WERI-Rb-1 (cell line): ENCODE measurements around the gene HAPSTR1.

Source experiments
- DNase-seq: peaks from one replicate; pipeline ENCODE4 v3.0.0-alpha.2; 2020
- H3K27ac ChIP-seq: fragments of 250-450 bp; sonication (Bioruptor Pico); 2 replicates; pipeline ENCODE4 v1.5.1; 2020; ENCODE audit warnings: mild to moderate bottlenecking, moderate library complexity
- H3K27me3 ChIP-seq: fragments of 250-450 bp; sonication (Bioruptor Pico); 2 replicates; pipeline ENCODE4 v1.5.1; 2021; ENCODE audit warnings: mild to moderate bottlenecking, low read depth, moderate library complexity; ENCODE audit not compliant: insufficient read depth, severe bottlenecking
- H3K36me3 ChIP-seq: fragments of 250-450 bp; sonication (Bioruptor Pico); 2 replicates; pipeline ENCODE4 v1.5.1; 2020; ENCODE audit warnings: mild to moderate bottlenecking, moderate library complexity
- H3K4me3 ChIP-seq: 2 replicates; pipeline ENCODE4 v1.5.1; 2011; ENCODE audit warnings: low read depth, mild to moderate bottlenecking, control low read depth, low read length
- H3K9me3 ChIP-seq: fragments of 250-450 bp; sonication (Bioruptor Pico); 2 replicates; pipeline ENCODE4 v1.5.1; 2021; ENCODE audit warnings: mild to moderate bottlenecking, moderate library complexity; ENCODE audit not compliant: severe bottlenecking
- CTCF ChIP-seq: IDR thresholded peaks from 2 replicates; pipeline ENCODE4 v1.5.1; 2011; ENCODE audit warnings: low read depth, mild to moderate bottlenecking, control low read depth, inconsistent platforms, low read length

Gene HAPSTR1

GRCh38 chr16:9138021-9138680 is 46.7 kb downstream of the HAPSTR1 start:
- Histone ChIP-seq H3K27ac (no peak overlapping the region), H3K36me3 (no peaks in the 10 kb centered on the region), H3K9me3 (no peaks in the 10 kb centered on the region), H3K27me3 (no peaks in the 10 kb centered on the region), H3K4me3 (no peak overlapping the region)
- DNase-seq, result no peak
- no peak for TF ChIP-seq CTCF

- peak; percentile 94 for TF ChIP-seq CTCF
- H3K27ac ChIP-seq, result no peak overlapping the region
- no peaks in the 10 kb centered on the region for H3K9me3 ChIP-seq
- peak; percentile 89 for DNase-seq
- no peak overlapping the region for H3K4me3 ChIP-seq
- H3K36me3 ChIP-seq, result no peaks in the 10 kb centered on the region
- H3K27me3 ChIP-seq, result no peaks in the 10 kb centered on the region
These were observed 47.5 kb downstream of the HAPSTR1 start for GRCh38 chr16:9138731-9139501.

- H3K27me3 ChIP-seq, result no peaks in the 10 kb centered on the region
- TF ChIP-seq CTCF, result no peak
- no peaks in the 10 kb centered on the region for H3K9me3 ChIP-seq
- no peaks in the 10 kb centered on the region for H3K36me3 ChIP-seq
- no peak overlapping the region for H3K4me3 ChIP-seq
- DNase-seq, result peak; percentile 57
- no peak overlapping the region for H3K27ac ChIP-seq
These were observed 48.5 kb downstream of the HAPSTR1 start for GRCh38 chr16:9139965-9140364.
